GM23338 (cell line): Measurements from ENCODE around the gene CDH4.

Experiments used
- CTCF ChIP-seq, 2 experiments: fragments of 200-600 bp in 1 of 2; sonication (generic) in 1 of 2; conservative IDR thresholded peaks; 2 replicates each; pipeline versions ENCODE4 v1.5.1 to v1.6.1; 2016 to 2017; ENCODE audit warnings: antibody characterized with exemption in 2 of 2, low read depth in 2 of 2, mild to moderate bottlenecking in 2 of 2, moderate library complexity in 1 of 2
- EZH2 ChIP-seq: fragments of 200-600 bp; sonication (generic); IDR thresholded peaks from one replicate; pipeline ENCODE4 v1.8.0; 2017; ENCODE audit warnings: antibody characterized with exemption, mild to moderate bottlenecking, low read depth; ENCODE audit not compliant: unreplicated experiment
- NANOG ChIP-seq: IDR thresholded peaks from 2 replicates; pipeline ENCODE4 v1.6.1; 2016; ENCODE audit warnings: antibody characterized with exemption, borderline replicate concordance
- ZNF331 ChIP-seq: fragments of 250-450 bp; sonication (Bioruptor Pico); IDR thresholded peaks from 2 replicates; pipeline ENCODE4 v1.5.0; 2020; ENCODE audit warnings: low read depth, mild to moderate bottlenecking, moderate library complexity

DNA sequence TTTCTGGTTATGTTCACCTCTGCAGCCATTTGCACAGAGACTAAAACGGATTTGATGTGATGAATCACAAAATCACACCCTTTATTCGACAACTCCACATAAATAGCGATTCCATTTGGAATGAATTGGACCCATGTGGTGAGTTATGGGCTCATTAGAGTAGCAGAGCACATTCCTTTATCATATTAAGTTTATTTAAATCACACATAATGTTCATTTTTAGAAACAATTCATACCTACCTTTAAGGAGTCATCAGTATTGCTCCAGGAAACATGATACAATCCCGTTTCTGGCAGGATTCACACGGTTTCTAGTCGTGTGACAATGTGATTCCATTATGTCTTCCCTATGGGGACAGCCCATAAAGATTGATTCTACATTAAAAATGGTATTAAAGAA is 303.5 kb downstream of the CDH4 start:
- TF ChIP-seq NANOG (no peak), ZNF331 (CRISPR knock-in tag) (no peak), CTCF (conservative IDR thresholded peaks at IDR 0.05; ENCODE audit: low read depth in 2 of 2) (no peak), EZH2 (no peak)
